Left colon (tissue), 2 donors: Measurements from ENCODE around the gene ABL2. TPM values are rescaled to one million over a fixed set of nuclear protein-coding genes. Genes with fewer than 3 reads are reported as not detected.
"Not testable (repeated sequence)": the region's sequence is repeated elsewhere in the genome, so short reads cannot be mapped to it uniquely, and the experiment has no call there.

Source experiments
- ATAC-seq: fragments of 200-7000 bp; cut with Tn5 transposase; one replicate; pipeline ENCODE4 v1.9.1; 2020; ENCODE audit warnings: mild to moderate bottlenecking, moderate library complexity
- DNase-seq, 2 donors: peaks; one replicate each; pipeline ENCODE4 v3.0.0-alpha.2; 2020
- intact Hi-C, 2 donors: fragments of 100-400 bp; cut with DNase I in 1 of 2; cut with micrococcal nuclease in 1 of 2; formaldehyde crosslinking; loops; one replicate each; pipeline versions ENCODE4 v1.11.2 to v1.14.0; 2022; cut with DNase I, micrococcal nuclease
- total RNA-seq, 2 donors: library from RNA; stranded (reverse); fragmentation: NEBNext Ultra II Directional; extraction: Animal tissue kit (Norgen Biotek cat#: 25700); gene quantifications; one replicate each; pipeline ENCODE4 v1.2.1, GENCODE V29; 2021
- donor health status: DM: no; HTN: no; CAD: no.
- donor health status: DM: yes; HTN: yes; CAD: no.

ABL2 gene
- total RNA-seq, 2 donors from 2014 or later, result 9.6 to 11.1 TPM

DNA sequence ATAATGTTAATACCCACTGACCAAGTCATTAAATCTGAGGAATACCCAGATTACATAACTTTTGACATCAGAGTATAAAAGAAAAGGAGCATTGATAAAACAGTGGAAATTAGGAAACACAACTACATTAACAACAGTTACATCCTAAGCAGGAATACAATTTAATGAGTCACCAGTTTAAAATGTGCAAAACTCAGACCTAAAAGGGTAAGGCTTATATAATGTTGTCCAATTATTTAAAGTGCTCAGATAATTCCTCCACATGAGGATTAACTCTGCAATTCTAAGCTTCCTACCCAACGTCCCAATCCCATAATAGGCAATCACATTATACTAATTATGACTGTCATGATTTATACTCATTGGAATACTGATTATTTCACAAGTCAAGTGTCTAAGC lies 50.5 kb downstream of the ABL2 start:
- ATAC-seq, result no peak
- DNase-seq, result no peak
- intact Hi-C loops, result no loop called here

- ATAC-seq (no peak), DNase-seq (no peak)
- intact Hi-C loops, result no loop called here
Measured at GRCh38 chr1:179178183-179178582, 51.3 kb downstream of the ABL2 start.

GRCh38 chr1:179177615-179178014 lies 51.9 kb downstream of the ABL2 start:
- DNase-seq (no peak), ATAC-seq (no peak)
- intact Hi-C loops, result no loop called here

DNA sequence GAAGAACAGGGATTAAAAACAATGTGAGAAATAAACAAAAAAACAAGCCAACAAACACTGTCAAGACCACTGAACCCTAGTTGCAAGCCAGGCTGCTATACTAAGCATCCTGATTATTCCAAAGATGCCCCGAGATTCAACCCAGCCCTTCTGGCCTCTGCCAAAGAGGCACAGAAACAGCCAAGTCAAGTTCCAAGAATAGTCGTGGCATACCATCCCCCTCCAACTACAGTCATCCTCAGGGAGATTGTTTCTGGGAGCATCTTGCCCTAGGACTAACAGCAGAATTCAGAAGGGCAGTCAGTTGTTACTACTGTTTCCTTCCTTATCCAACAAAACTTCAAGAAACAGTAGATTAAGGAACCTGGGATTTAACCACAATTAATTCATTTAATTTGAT lies 52.3 kb downstream of the ABL2 start:
- intact Hi-C loops, result no loop called here
- ATAC-seq, result no peak

DNA sequence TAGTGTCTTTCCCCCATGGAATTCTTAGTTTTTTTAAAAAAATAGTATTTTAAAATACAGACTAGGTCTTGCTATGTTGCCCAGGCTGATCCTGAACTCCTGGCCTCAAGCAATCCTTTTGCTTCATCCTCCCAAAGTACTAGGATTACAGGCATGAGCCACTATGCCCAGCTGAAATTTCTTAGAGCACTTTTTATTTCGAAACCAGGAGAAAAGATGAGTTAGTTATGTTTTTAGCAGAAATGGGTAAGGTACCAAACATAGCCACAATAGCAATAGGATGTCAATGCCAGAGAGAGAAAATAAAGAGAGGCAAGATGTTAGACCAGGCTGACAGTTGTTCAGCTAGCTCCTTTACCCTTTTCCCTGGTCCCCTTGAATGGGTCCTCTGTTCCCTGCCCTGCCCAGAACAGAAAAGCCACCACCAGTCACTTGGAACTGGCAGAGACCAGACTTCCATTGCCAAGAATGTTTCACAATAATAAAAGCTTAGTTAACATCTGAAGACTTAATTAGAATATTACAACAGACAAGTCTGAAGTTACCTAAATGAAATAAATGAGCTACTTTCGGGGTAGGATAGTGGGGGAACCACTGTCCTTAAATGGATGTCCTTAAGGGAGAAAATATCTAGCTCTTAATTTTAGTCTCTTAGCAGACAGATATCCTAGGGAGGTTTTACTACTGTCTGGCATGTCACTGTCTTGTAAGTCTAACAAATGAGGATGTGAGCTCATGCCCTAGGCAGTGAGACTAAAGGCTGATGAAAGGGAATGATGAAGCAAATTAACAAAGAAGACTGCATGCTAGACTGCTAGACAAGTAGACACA lies 54.3 kb downstream of the ABL2 start:
- intact Hi-C loops, result no loop called here
- ATAC-seq, result no peak
- DNase-seq, result no peak

More for the DNA sequence above, 52.3 kb downstream of the ABL2 start:
- DNase-seq, result no peak

DNA sequence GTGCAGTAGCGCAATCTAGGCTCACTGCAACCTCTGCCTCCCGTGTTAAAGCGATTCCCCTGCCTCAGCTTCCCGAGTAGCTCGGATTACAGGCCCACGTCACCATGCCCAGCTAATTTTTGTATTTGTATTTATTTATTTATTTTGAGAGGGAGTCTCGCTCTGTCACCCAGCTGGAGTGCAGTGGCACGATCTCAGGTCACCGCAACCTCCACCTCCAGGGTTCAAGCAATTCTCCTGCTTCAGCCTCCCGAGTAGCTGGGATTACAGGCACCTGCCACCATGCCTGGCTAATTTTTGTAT lies 59.1 kb downstream of the ABL2 start:
- DNase-seq, ATAC-seq, intact Hi-C loops: not testable (repeated sequence)

GRCh38 chr1:179169616-179170467 lies 59.6 kb downstream of the ABL2 start:
- ATAC-seq, result no peak
- intact Hi-C loops, result no loop called here
- DNase-seq, result no peak

GRCh38 chr1:179168536-179168935 lies 60.9 kb downstream of the ABL2 start:
- ATAC-seq (no peak), DNase-seq (no peak)
- intact Hi-C loops, result no loop called here

GRCh38 chr1:179167955-179168354 lies 61.5 kb downstream of the ABL2 start:
- no peak for ATAC-seq
- no peak for DNase-seq
- intact Hi-C loops, result no loop called here

DNA sequence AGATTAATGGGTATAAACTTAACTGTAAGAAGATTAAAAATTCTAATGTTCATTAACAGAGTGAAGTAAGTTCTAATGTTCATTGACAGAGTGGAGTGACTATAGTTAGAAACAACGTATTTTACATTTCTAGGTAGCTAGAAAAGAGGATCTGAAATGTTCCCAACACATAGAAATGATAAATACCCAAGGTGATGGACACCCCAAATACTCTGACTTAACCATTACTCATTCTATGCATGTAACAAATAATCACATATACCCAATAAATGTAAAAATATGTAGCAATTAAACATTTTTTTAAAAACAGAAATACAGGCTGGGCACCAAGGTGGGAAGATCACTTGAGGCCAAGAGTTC lies 62.1 kb downstream of the ABL2 start:
- intact Hi-C loops, result no loop called here
- no peak for DNase-seq
- ATAC-seq, result no peak

- DNase-seq, result no peak
- intact Hi-C loops, result no loop called here
- ATAC-seq, result no peak
Measured at GRCh38 chr1:179166663-179167417, 62.6 kb downstream of the ABL2 start.

- ATAC-seq (no peak), DNase-seq (no peak)
- intact Hi-C loops, result no loop called here
Measured at GRCh38 chr1:179164494-179164893, 65.0 kb downstream of the ABL2 start.

DNA sequence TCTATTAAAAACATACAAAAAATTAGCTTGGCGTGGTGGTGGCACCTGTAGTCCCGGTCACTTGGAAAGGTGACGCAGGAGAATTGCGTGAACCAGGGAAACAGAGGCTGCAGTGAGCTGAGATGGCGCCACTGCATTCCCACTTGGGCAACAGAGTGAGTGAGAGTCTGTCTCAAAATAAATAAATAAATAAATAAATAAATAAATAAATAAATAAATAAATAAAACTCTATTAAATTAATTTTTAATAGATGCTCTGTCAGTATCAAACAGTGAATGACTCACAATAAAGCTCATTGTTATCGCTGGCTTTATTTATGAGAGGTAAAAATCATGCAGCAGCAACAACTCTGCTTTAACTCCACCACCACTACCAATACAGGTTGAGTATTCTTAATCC lies 72.8 kb downstream of the ABL2 start:
- DNase-seq (no peak), ATAC-seq (no peak)
- intact Hi-C loops, result no loop called here

DNA sequence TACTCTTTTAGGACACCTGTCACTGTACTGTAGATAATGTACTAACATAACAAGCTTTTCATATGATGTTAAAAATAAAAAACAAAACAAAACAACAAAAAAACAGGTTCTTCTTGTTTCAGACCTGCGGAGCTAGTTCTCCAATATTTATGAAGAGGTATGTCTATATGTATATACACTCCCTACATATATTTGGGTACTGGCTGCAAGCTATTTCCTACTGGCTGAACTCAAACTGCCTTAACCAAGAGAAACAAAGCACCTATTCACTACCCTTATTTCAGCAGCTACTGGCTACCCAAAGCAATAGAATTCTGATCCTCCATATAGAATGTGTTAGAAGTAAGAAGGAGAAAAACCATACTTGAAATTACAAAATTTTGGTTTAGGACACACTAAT lies 73.5 kb downstream of the ABL2 start:
- ATAC-seq, result no peak
- intact Hi-C loops, result no loop called here

DNA sequence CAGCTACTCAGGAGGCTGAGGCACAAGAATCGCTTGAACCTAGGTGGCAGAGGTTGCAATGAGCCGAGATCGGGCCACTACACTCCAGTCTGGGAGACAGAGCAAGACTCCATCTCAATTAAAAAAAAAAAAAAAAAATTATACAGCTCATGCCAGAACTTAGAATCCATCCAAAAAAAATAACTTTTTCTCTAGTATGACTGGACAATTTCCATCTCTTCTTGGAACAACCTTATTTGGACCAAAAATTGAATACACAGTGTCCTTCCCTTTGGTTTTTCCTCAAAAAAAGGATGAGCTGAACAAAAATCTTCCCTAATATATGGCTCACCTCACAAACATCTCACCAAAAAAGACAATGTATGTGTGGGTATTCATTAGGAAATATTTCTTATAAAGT lies 73.9 kb downstream of the ABL2 start:
- ATAC-seq (no peak), DNase-seq (no peak)
- intact Hi-C loops, result no loop called here

More for the DNA sequence above, 73.5 kb downstream of the ABL2 start:
- no peak for DNase-seq

DNA sequence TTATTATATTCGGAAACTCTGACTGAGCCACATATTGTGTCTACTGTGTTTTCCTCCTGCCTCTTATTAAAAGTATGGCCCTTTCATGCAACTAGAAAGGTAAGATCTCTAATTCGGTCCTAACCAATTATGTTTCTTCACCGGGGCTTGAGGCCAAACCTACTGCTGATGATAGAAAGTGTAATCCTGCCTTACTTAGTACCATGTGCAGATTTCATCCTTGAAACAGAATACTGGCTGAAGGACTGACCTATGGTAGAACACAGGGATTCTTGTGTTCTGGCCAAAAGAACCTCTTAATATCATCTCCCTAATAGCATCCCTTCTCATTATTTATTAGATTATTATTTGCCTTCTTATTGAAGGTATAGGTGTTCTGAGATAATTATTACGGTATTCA lies 75.0 kb downstream of the ABL2 start:
- ATAC-seq (no peak), DNase-seq (no peak)
- intact Hi-C loops, result no loop called here

DNA sequence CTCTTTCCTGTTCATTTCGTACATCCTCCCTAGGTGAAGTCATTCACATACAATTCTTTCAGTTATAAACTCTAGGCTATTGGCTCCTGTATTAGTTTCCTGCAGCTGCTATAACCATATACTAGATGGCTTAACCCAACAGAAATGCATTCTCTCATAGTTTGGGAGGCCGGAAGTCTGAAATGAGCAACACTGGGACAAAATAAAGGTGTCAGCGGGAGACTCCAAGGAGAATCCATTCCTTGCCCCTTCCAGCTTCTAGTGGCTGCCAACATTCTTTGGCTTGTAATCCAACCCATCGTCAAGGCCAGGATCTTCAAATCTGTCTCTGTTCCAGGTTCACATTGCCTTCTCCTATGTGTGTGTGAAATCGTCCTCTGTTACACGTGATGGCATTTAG lies 76.3 kb downstream of the ABL2 start:
- no peak for DNase-seq
- no peak for ATAC-seq

GRCh38 chr1:179151908-179152682 lies 77.4 kb downstream of the ABL2 start:
- DNase-seq, result no peak
- peak; percentile 96 for ATAC-seq
- intact Hi-C loops, result no loop called here

More for the DNA sequence above, 76.3 kb downstream of the ABL2 start:
- intact Hi-C loops, result no loop called here

DNA sequence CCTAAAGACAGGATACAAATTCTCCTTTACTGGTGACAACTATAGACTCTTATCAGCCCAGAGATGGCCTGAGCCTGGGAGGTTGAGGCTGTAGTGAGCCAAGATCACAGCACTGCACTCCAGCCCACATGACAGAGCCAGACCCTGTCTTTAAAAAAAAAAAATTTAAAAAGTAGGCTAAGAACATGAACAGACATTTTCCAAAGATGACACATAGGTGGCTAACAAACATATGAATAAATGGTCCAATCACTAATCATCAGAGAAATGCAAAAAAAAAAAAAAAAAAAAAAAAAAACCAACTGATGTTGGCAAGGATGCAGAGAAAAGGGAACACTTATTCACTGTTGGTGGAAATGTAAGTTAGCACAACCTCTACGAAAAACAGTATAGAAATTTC lies 82.6 kb downstream of the ABL2 start:
- DNase-seq (no peak), ATAC-seq (no peak)
- intact Hi-C loops, result no loop called here
